ENCODE measurements around the gene MEOX2.

Gene MEOX2

DNA sequence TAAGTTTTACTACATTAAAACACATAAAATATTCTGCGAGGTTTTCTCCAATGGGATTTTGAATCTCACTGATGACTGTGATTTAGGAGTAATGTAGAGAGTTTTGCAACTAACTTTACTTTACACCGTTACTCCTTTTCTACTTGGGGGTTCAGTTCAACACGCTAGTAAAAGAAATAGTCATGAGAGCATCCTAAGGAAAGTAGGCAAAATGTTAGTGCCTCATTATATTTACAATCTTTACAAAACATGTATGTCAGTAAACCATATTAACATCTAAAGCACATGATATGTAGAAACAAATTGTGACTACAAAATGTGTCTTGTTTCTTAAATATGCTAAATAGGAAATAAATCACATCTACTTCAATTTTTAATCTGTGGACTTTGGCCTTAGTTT, 6.0 kb downstream of the MEOX2 start:
- no peak for DNase-seq

DNA sequence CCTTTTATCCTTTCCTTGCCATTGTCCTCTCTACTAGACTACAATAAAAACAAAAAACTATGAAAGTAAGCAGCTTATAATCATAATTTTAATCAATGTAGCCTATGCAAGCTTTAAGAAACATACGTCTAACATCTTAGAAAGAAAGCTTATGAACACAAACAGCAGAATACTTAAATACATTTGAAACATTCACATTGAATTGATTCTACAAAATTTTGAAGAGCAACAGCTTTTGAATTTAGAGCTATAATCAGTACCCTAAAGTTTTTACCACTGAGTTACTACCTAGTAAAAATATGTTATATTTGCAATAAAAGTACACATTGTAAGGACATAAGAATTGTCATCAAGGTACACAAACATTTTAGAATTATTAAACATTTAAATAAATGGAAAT, 7.2 kb downstream of the MEOX2 start:
- no peak for DNase-seq

DNA sequence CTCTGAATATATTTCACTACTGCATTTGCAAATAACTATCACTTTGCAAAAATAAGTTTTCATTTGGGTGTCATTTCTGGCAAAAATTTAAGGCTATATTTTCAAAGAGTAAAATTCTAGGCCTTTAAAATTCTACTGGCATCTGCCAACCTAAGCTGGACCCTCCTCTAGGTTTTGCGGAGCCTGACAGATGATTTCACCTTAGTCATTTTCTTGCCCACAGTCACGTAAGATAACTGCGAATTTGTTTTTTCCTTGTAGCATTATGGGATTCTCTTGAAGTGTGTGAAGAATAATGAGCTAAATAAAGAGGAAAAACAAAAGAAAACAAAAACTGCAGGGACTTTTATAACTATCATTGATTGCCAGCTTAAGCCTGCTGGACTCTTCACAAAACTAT, 7.8 kb downstream of the MEOX2 start:
- DNase-seq: no peak

DNA sequence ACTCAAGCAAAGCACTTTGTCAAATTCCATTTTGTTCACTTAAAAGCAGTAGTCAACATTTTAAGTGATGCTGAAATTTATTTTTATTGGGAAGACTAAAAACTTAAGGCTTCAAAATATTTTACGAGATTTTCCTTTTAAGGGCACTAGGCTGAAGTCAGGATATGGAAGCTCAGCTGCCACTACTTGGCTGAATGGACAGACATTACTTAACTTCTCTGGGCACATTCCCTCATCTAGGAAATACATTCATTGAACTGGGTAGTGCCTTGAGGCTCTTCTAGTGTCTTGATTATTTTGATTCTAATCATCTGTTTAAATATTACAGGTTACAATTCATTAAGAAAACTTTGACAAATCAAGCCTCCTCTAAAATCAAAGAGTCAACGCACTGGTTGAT, 11.1 kb downstream of the MEOX2 start:
- no peak for DNase-seq

DNA sequence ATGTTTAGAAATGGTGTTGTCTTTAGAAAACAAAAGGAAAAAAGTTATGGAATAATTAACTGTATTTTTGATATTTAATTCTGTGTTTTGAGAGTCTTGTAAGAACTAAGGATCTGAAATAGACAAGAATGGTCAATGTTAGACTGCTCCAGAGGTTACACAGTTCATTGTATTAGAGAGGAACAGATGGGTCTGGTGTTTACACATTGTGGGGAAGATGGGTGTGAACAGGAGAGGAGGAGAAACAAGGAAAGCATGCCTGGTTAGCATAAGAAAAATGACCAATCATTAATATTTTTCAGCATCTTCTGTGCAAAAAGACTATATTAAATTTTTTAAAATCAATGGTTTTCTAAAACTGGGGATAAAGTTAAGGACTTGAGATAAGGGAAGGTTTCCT, 11.9 kb downstream of the MEOX2 start:
- DNase-seq: no peak

DNA sequence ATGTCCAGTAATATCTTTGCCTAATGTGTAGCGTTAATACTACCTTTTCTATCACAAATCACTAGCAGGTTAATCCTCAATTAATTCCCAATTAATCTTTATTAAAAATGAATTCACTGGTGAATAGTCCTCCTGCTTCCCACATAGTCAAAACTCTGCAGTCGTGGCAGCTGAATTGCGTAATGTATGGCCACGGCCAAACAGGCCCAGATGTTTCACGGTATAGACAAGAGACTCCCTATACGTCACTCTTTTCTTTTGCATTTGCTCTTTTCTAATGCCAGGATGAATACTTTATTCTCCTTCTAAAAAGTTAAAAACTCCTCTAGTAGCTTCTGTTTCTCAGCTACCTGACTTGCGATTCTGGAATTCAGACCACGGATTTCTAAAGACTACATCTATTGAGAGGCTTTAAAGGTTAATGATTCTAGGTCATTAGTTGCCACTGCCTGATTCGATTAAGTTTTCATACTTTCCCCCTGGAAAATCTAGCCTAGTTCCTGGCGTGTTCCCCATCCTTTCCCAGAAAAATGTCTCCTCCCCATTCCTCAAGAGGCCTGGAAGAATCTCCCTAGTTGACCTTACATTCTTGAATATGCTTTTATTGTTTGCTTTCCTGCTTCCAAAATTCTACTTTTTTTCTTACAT, 16.9 kb downstream of the MEOX2 start:
- DNase-seq: no peak

DNA sequence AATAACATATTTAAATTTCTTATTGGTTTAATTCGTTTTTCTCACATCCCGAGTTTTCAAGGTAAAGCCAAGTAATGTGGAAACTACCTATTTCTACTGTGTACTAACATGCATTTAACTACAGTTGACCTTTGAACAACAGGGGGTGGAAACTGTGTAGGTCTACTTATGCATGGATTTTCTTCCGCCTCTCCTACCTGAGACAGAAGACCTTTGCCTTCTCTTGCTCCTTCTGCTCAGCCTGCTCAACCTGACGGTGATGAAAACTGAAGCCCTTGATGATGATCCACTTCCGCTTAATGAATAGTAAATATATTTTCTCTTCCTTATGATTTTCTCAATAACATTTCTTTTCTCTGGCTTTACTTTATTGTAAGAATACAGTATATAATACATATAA, 18.5 kb downstream of the MEOX2 start:
- no peak for DNase-seq

DNA sequence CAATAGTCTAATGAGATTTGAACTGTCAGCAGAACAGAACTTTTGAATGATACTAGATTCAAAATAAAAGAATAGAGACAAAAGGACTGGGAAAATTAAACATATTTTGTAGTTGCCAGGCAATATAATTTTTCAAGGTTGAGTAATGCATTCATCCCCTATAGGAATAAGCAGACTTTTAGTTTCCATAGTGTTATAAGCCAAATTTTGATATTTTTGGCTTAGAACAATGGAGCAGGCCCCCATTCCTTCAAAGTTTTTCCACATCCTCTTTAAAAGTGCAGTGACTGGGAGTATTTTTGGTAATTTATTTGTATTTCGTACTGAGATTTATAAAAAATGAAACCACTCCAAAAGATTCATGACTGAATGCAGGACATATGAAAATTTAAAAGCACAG, 24.0 kb downstream of the MEOX2 start:
- DNase-seq: no peak

DNA sequence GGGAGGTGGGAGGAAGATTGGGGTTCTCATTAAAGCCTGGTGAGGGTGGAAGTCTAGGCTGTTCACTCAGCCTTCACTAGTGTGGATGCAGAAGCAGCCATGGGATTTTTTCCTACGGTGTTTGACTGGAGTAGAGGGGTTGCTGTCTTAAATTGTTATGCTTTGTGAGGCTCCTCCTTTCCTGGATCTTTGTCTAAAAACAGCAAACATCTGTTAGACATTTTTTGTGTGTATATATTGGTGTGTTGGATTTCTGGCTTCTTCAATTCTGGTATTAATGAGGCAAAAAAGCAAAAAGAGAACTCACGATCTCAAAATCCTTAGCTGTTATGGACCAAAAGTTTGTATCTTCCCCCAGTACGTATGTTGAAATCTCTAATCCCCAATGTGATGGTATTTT, 28.2 kb downstream of the MEOX2 start:
- no peak for DNase-seq

DNA sequence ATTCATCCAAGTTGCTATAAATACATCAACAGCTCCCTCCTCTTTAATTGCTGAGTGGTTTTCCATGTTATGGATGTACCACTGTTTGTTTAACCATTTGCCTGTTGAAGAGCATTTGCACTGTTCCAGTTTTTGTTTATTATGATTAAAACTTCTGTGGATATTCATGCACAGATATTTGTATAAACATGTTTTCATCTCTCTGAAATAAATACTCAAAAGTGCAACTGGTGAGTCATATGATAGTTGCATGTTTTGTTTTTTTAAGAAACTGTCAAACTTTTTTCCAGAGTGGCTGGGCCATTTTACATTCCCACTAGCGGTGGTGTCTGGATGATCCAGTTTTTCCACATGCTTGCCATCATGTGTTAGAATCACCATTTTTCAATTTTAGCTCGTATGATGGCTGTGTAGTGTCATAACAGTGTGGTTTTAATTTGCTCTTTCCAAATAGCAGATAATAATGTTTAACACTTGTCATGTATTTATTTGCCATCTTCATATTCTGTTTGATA, 33.6 kb downstream of the MEOX2 start:
- no peak for DNase-seq

DNA sequence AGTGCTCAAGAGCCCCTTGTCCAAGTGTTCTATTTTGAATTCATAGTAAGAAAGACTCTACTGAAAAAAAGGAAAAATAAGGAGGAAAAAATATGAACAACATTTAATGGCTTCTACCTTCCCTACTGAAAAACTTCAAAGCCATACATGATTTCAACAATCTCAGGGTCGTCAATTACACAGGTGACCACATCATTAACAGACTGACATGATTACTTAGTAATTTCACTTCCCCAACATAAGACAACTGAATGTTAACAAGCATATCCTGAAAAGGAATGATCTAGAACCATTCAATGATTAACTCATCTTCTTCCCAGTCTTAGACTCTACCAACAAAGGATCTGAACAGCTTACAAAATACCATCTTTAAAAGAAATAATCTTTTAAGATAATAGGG, 34.8 kb downstream of the MEOX2 start:
- no peak for DNase-seq

DNA sequence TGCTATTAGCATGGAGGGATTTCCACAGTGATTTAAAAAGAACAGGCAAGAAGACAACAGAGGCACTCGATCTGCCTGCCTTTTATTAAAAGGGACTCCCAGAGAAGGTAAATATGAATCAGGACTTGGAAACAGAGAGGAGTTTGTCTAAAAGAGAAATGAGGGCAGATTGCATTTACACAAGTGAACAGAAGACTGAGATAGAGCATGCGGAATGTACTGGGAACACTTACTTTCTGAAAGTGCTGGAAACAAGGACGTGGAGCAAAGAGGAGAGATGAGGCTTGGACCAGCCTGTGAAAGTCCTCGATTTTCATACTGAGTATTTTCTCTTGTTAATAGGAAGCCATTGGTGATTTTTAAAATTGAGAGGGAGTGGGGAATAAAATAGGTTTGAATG, 35.7 kb downstream of the MEOX2 start:
- DNase-seq: no peak

DNA sequence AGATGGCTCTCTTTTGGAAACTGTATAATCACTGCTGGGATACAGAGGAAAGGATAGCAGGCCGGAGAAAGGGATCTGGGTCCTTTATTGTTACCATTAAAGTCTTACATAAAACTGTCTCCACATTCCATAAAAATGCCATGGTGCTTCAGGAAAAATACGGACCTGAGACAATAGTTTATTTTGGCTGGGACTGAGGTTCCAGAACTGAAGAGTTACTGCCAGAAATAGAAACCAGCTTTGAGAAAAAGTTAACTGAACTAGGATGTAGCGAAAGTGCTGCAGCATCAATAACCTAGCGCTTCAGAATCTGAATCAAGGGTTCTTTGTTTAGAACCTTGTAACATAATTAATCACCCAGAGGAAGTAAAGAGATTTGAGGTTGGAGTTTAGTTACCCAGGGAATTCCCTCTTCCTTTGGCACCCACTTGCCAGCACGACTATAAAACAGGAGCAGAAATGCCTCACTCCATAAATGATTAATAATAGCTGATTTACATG, 38.0 kb downstream of the MEOX2 start:
- no peak for DNase-seq

DNA sequence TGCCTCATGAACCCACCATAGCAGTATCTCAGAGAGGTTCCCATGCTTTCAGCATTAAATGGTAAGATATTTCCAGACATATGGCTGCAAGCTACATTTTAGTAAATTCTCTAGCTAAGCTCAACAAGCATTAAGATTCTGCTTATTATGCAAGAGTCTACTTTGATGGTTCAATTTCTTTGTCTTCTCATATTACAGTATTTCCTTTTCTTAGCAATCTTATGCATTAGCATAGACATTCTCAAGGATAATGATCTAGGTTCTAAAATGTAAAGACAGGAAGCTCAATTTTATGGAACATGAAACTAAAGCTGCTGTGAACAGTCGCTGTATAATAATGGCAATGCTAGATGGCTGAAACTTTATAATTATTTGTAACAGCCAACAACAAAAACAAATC, 39.2 kb downstream of the MEOX2 start:
- no peak for DNase-seq

DNA sequence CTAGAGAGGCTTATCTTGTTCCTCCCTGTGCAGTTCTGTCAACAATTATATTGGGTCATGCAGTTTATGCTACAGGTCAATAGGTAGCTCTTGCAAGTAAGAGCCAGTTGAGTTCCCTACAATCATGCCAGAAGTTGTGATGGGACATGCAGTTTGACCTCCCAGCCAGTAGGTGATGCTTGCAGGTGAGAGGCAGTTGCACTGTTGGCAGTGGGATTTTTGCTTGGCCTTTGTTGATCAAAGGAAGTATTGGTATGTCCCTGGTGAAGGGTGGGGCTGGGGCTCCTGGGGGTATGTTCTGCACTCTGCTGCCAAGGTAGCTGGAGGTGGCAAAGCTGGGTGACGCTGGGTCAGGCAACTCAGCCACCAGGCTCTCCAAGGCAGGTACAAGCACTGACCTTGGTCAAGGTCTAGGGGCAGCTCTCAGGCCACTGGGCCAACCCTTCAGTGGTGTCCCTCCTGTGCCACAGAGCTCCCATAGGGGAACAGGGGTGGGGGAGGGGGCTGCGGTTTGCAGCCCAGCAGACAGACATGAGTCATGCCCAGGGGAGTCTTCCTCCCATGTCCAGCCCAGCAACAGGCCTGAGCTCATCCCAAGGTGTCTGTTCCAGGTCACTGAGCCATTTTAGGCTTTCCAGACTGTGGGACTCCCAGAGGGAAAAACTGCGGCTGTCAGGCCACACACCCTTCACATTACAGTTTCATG, 43.3 kb downstream of the MEOX2 start:
- DNase-seq: no peak

DNA sequence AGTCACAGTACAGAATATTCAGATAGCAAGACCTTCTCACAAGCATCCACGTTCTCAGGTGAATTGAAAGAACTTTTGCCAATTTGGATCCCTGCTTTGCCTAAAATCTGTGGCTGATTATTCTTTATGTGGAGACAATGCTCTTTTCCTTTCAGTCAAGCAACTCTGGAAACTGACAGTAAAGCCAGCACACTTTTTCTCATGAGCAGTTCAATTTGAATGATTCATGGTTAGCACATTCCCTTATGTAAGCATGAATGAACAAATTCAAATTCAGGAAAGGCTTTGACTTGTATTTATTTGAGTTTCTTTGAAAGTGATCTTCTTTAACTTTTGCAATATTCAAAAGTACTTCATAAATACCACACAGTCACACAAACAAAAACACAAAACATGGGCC, 57.6 kb downstream of the MEOX2 start:
- no peak for DNase-seq

DNA sequence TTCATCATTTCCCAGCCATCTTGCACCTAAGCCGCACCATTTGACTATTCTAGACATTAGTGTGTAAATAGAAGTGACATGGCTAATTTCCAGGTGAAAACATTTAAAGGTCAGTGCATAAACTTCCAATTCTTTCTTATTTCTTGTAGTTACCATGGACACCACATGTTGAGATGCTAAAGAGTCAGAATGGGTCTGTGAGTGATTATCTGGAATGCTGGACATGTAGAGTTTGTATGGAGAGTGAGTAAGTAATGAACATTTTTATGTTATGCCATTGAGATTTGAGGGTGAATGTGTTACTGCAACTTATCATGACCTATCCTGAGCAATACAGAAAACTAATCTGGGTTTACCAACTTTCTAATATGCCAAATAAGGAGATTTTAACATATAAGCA, 60.4 kb downstream of the MEOX2 start:
- no peak for DNase-seq

DNA sequence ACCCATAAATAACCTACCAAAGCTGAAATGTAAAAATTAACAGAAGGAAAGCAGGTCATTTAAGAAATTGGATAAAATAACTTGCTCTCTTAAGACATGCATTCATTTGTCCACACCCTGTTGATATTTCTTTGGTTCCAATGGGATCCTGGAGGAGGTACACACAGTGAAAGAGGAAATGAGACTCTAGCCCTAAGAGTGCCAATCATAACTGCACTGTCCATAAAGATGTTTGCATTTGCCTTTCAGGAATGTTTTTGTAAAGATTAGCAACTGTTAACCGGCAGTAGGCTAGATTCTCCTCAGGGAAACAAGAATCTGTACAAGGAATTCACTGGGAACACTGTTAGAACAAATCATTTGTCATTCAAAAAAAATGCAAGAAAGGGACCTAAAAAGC, 61.0 kb downstream of the MEOX2 start:
- no peak for DNase-seq

DNA sequence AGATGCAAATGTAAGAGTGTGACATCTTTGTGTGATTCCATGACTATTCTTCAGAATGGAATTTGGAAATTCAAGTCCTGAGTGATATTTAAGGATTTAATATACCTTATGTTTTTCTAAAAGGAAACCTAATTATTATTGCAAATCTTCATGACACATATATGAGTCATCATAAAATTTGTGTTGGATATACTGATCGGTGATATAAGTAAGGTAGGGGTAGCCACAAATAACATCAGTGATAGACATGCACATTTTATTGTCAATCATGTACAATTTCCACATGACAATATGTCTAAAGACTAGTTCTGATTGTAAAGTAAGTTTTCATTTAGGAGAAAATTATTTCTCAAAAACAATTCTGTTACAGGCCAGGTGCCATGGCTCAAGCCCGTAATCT, 65.0 kb downstream of the MEOX2 start:
- DNase-seq: no peak

DNA sequence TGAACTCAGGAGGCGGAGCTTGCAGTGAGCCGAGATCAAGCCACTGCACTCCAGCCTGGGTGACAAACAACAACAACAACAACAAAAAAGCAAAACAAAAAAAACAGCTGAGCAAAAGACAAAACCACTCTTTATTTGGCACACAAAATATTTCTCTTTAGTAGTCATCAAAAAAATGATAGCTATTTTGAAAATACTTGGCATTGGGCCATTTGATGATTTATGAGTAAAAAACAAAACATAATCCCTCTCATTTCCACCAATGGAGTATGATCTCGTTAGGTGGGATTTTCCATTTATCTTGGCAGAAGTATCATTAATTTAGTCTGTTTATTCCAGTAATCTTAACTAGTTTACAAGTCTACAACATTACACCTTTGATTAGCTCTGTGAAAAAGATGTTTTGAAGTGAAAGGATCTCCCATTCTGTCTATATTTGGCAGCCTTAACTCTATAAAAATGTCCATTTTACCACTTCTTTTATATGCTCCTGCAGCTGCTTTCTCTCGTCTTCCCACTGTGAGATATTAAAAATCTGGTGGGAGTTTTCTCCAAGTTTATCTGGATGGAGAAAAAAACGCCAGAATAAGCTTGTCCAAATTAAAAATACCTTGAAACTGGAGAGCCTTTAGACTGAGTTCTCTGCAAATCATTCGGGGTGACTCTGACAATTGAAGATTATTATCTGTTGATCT, 65.8 kb downstream of the MEOX2 start:
- DNase-seq: no peak

DNA sequence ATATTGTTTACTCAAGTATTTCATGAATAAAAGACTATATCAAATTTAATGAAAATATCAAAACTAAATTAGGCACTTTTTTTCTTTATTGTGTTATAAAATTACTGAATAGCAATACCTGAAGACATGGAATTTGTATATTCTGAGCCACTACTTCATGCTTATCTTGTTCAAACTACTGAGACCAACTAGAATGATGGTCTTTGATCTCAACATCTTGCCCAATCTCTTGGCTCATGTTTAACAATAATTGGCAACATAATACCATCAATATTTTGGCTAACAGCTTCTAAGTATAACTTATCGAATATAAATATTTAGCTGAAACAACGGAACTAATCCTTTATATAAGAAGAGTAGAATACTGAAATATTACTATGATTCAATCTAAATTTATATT, 68.2 kb downstream of the MEOX2 start:
- no peak for DNase-seq

DNA sequence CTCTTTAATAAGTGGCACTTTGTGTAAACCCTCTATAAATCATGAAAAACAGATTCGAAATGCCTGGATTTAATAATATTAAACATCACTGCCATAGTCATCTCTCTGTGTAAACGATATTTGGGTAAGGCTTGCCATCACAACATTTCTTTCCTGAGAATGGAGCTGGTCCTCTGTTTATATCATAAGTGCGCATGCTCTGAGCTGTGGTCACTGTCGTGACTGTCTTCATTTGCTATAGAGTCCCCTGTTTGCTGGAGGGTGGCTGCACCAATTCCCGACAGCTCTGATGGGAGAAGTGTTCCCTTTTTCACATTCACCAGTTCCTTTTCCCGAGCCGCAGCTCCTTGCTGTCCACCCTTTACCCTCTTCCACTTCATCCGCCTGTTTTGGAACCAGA, 74.3 kb downstream of the MEOX2 start:
- no peak for DNase-seq

DNA sequence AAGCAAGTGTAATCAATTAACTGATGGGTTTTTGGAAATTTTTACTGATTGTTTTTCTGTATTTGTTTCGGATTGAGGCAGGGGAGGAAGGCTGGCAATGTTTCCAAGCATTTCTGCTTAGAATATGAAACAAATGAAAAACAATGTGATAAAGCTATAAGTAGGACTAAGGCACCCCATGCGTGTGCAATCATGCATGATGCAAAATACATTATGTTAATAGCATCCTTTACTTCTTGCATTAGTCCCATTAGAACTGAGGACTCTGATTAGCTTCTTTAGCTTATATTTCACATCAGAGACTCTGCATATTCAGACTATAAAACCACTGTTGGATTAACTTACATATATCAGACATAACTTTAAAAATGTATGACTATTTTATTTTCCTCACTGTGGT, 76.0 kb downstream of the MEOX2 start:
- DNase-seq: no peak

DNA sequence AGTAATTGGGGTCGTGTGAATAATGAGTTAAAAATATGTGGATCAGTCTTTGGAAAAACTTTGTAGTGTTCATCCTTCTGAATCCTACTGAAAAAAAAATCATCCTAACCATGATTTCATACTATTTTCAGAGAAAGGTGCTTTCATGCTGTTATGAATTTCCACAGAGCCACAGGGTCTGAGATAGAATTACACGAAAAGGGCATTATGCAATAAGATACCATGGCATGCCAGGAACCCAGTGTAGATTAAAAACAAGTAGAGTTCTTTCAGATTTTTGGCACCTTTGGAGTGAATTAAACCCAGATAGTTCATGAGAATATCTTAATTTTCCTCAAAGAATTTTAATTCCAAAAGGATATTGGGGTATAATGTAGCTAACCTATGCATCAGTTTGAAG, 77.2 kb downstream of the MEOX2 start:
- DNase-seq: no peak

All from CD4-positive, alpha-beta T cell treated with Interleukin-17A for 4 hours (primary cell).